Skeletal muscle tissue (tissue), 4 donors: ENCODE measurements around the gene SPACA6. TPM values are rescaled to one million over a fixed set of nuclear protein-coding genes. Genes with fewer than 3 reads are reported as not detected.
A peak's percentile ranks its signal among the peaks of the same experiment; 100 is the strongest.

Experiments used
- H3K27ac ChIP-seq: one replicate; pipeline ENCODE4 v1.7.0; 2013; ENCODE audit warnings: mild to moderate bottlenecking, low read depth, low read length, inconsistent platforms
- H3K27me3 ChIP-seq, 3 donors: one replicate each; pipeline ENCODE4 v1.7.0; 2013; ENCODE audit warnings: low read length in 3 of 3; ENCODE audit not compliant: control insufficient read depth in 3 of 3, insufficient read depth in 3 of 3
- H3K36me3 ChIP-seq, 3 donors: one replicate each; pipeline ENCODE4 v1.7.0; 2013; ENCODE audit warnings: low read length in 3 of 3; ENCODE audit not compliant: control insufficient read depth in 3 of 3, insufficient read depth in 3 of 3
- H3K4me1 ChIP-seq, 3 donors: one replicate each; pipeline ENCODE4 v1.7.0; 2013; ENCODE audit warnings: low read length in 3 of 3, mild to moderate bottlenecking in 3 of 3; ENCODE audit not compliant: control insufficient read depth in 3 of 3, insufficient read depth in 3 of 3
- H3K4me3 ChIP-seq, 3 donors: one replicate each; pipeline ENCODE4 v1.7.0; 2013; ENCODE audit warnings: low read length in 3 of 3
- H3K9ac ChIP-seq, 3 donors: one replicate each; pipeline ENCODE4 v1.7.0; 2013; ENCODE audit warnings: low read length in 3 of 3, mild to moderate bottlenecking in 3 of 3, moderate library complexity in 2 of 3, low read depth in 1 of 3
- H3K9me3 ChIP-seq, 3 donors: one replicate each; pipeline ENCODE4 v1.7.0; 2013; ENCODE audit warnings: low read length in 3 of 3; ENCODE audit not compliant: control insufficient read depth in 3 of 3
- total RNA-seq: library from RNA; depleted of rRNA; stranded (reverse); fragments of >200 nt; gene quantifications from one replicate; pipeline ENCODE4 v1.2.3, GENCODE V29; 2014
- donor health status: Osteomylitis.

SPACA6 gene
- total RNA-seq, 1 donor from 2014 or later: 4.7 TPM

- Histone ChIP-seq H3K4me1 (peaks cover 0 to 15% (median 11%) of the 10 kb centered on the region in 3 donors), H3K36me3 (peaks cover under 1 to 7% (median 5%) of the 10 kb centered on the region in 3 donors), H3K27ac (peak overlapping the region; percentile 88), H3K9me3 (peaks cover 0 to 4% (median 2%) of the 10 kb centered on the region in 3 donors), H3K4me3 (peak overlapping the region; percentile 75 to 84 (median 77)), H3K27me3 (peaks cover 0 to 4% (median 2%) of the 10 kb centered on the region in 3 donors), H3K9ac (peak overlapping the region; percentile 83)
Observed at GRCh38 chr19:51703575-51704515, 10.7 kb downstream of the SPACA6 start.

GRCh38 chr19:51704626-51705025 lies 11.5 kb downstream of the SPACA6 start:
- peaks cover 0 to 2% (median 0%) of the 10 kb centered on the region in 3 donors for H3K9me3 ChIP-seq
- H3K4me1 ChIP-seq: peaks cover 0 to 15% (median 11%) of the 10 kb centered on the region in 3 donors
- peak overlapping the region; percentile 83 for H3K9ac ChIP-seq
- peak overlapping the region; percentile 88 for H3K27ac ChIP-seq
- peak overlapping the region; percentile 75 to 84 (median 77) for H3K4me3 ChIP-seq
- H3K36me3 ChIP-seq: peaks cover 0 to 7% (median 3%) of the 10 kb centered on the region in 3 donors
- peaks cover 0 to 4% (median 2%) of the 10 kb centered on the region in 3 donors for H3K27me3 ChIP-seq

- peaks cover 0 to 15% (median 11%) of the 10 kb centered on the region in 3 donors for H3K4me1 ChIP-seq
- H3K36me3 ChIP-seq: peaks cover 0 to 7% (median 3%) of the 10 kb centered on the region in 3 donors
- H3K4me3 ChIP-seq: no peak overlapping the region
- H3K27me3 ChIP-seq: peaks cover 0 to 4% (median 2%) of the 10 kb centered on the region in 3 donors
- no peak overlapping the region for H3K27ac ChIP-seq
- H3K9ac ChIP-seq: no peak overlapping the region
- peaks cover 0 to 2% (median 0%) of the 10 kb centered on the region in 3 donors for H3K9me3 ChIP-seq
Observed at GRCh38 chr19:51706296-51706695, 13.2 kb downstream of the SPACA6 start.

GRCh38 chr19:51706885-51707284 lies 13.8 kb downstream of the SPACA6 start:
- H3K4me1 ChIP-seq: peaks cover 0 to 15% (median 11%) of the 10 kb centered on the region in 3 donors
- peaks cover 0 to 7% (median 3%) of the 10 kb centered on the region in 3 donors for H3K36me3 ChIP-seq
- H3K9me3 ChIP-seq: peaks cover 0 to 2% (median 0%) of the 10 kb centered on the region in 3 donors
- no peak overlapping the region for H3K9ac ChIP-seq
- H3K4me3 ChIP-seq: no peak overlapping the region
- H3K27me3 ChIP-seq: peaks cover 0 to 4% (median 2%) of the 10 kb centered on the region in 3 donors
- no peak overlapping the region for H3K27ac ChIP-seq

GRCh38 chr19:51708811-51709210 lies 15.7 kb downstream of the SPACA6 start:
- Histone ChIP-seq H3K36me3 (peaks cover 0 to 7% (median 3%) of the 10 kb centered on the region in 3 donors), H3K4me3 (no peak overlapping the region), H3K27ac (no peak overlapping the region), H3K27me3 (no peaks in the 10 kb centered on the region), H3K4me1 (peaks cover 0 to 5% (median 5%) of the 10 kb centered on the region in 3 donors), H3K9me3 (no peaks in the 10 kb centered on the region), H3K9ac (no peak overlapping the region)

- Histone ChIP-seq H3K27ac (no peak overlapping the region), H3K9ac (no peak overlapping the region), H3K4me1 (peaks cover 0 to 5% (median 5%) of the 10 kb centered on the region in 3 donors), H3K27me3 (no peaks in the 10 kb centered on the region), H3K36me3 (peaks cover 0 to 7% (median 3%) of the 10 kb centered on the region in 3 donors), H3K4me3 (no peak overlapping the region), H3K9me3 (no peaks in the 10 kb centered on the region)
Observed at GRCh38 chr19:51709575-51709974, 16.4 kb downstream of the SPACA6 start.

- Histone ChIP-seq H3K27me3 (no peaks in the 10 kb centered on the region), H3K9ac (no peak overlapping the region), H3K36me3 (peaks cover 0 to 7% (median 2%) of the 10 kb centered on the region in 3 donors), H3K27ac (no peak overlapping the region), H3K9me3 (no peaks in the 10 kb centered on the region), H3K4me1 (peaks cover 0 to 1% (median under 1%) of the 10 kb centered on the region in 3 donors), H3K4me3 (no peak overlapping the region)
Observed at GRCh38 chr19:51710163-51710562, 17.0 kb downstream of the SPACA6 start.

- no peaks in the 10 kb centered on the region for H3K9me3 ChIP-seq
- no peak overlapping the region for H3K27ac ChIP-seq
- H3K4me1 ChIP-seq: no peaks in the 10 kb centered on the region
Observed at GRCh38 chr19:51711702-51712101, 18.6 kb downstream of the SPACA6 start.

GRCh38 chr19:51712461-51713081 lies 19.4 kb downstream of the SPACA6 start:
- no peaks in the 10 kb centered on the region for H3K36me3 ChIP-seq
- H3K9ac ChIP-seq: no peak overlapping the region
- H3K27ac ChIP-seq: no peak overlapping the region
- H3K27me3 ChIP-seq: peaks cover 0 to 8% (median 5%) of the 10 kb centered on the region in 3 donors
- no peaks in the 10 kb centered on the region for H3K4me1 ChIP-seq
- no peaks in the 10 kb centered on the region for H3K9me3 ChIP-seq
- no peak overlapping the region for H3K4me3 ChIP-seq

More at GRCh38 chr19:51711702-51712101, 18.6 kb downstream of the SPACA6 start:
- H3K27me3 ChIP-seq: peaks cover 0 to 3% (median 3%) of the 10 kb centered on the region in 3 donors
- H3K36me3 ChIP-seq: peaks cover 0 to 4% (median 0%) of the 10 kb centered on the region in 3 donors
- no peak overlapping the region for H3K4me3 ChIP-seq
- no peak overlapping the region for H3K9ac ChIP-seq
